CMK (cell line): Measurements from ENCODE around the gene GAPDHS.
A peak's percentile ranks its signal among the peaks of the same experiment; 100 is the strongest.

Experiments
- DNase-seq: peaks from one replicate; pipeline ENCODE4 v3.0.0-alpha.2; 2010; ENCODE audit warnings: low read depth

Gene GAPDHS

DNA sequence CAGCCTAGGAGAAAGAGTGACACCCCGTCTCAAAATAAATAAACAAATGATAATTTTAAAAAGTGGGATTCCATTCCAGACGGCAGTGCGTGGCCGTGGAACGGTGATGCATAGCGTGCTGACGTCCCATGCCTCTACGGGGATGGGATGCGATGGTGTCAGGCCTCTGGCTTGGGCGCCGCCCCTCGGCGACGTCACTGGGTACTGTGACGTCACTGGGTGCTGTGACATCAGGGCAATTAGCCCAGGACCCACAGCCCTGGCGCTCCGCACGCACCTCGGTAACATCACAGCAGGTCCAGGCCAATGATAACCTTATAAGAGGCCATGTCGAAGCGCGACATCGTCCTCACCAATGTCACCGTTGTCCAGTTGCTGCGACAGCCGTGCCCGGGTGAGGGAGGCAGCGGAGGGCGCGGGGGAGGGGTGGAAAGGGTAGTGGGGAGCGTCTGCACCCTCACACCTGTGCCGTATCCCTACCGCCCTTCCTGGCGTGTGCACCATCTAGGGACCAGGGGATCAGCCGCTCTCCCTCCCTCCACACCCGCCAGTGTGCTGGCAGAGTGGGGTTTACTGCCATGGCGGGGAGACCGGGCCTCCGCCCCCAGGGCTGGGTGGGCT, at the start of gene GAPDHS:
Gene GAPDHS, plus strand, starts transcription at position 256 of the 621 bp plus-strand sequence. Its CDS starts 72 bp downstream, at position 328.
- no peak for DNase-seq

DNA sequence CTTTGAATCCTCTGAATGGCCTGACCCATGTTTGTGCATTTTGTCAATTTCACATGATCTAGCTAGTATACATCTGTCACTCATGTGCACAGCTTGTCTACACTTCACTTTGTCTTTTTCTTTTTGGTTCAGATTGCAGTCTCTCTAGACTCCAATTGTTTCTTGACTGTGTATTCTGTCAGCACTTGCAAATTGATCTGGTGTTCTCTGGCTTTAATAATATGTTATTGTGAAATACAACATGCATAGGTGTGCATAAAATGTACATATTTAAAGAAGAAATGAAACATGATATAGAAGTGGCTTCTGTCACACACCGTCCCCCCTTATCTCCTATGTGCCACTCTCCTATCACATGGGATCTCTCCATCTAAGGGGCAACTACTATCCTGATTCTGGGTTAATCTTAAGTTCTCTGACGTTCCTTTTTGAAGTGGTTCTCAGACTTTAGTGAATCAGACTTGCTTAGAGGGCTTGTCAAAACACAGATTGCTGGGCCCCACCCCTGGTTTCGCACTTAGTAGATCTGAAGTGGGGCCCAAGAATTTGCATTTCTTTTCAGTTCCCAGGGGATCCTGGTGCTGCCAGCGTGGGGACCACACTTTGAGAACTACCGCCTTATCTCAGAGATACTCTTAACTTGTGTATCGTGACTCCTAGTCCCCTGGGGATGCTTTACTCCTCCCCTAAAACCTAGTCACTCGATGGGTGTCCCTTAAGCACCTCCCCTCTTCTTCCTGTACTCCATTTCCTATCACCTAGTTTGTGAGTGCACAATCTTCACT, 48.8 kb upstream of the GAPDHS start:
- DNase-seq = no peak

DNA sequence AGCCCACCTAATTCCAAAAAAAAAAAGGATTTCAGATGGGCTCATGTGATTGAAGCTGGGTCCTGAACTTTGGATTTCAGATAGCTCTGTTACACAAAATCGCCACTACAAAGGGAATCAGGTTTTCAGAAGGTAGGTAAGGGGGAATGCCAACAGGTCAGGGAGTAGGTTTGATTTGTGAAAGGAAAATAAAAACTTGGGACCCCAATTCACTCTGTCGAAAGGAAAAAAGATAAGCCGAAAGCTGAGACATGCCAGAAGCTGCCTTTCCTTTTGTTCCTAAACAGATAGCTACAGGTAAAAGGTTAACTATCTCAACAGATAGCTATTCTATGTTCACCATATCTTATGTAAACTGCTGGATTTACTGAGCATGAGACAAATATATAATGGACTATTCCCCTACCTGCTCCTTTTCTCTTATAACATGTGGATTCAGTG, 47.0 kb upstream of the GAPDHS start:
- DNase-seq = no peak

DNA sequence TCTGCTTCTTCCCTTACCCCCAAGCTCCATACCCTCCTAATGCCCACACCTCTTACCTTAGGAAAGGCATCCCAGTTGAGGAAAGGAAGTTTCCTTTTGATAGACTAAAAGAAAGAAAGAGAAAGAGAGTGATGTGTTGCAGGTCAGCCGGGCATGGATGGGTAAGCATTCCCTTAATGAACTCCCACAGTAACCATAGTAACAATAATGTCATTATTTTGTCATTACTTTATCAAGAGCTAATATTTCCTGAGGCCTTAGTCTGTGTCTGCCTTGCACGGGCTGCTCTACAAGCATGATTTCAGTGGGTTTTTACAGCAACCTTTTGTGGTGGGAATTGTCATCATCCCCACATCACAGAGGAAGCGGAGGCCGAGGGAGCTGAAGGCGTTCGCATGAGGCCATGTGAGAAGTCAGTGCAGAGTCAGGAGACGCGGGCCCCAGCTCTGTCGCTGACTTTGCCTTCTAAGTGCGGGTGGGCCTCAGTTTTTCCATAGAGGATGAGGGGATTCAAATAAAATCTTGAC, 45.5 kb upstream of the GAPDHS start:
- DNase-seq = no peak

DNA sequence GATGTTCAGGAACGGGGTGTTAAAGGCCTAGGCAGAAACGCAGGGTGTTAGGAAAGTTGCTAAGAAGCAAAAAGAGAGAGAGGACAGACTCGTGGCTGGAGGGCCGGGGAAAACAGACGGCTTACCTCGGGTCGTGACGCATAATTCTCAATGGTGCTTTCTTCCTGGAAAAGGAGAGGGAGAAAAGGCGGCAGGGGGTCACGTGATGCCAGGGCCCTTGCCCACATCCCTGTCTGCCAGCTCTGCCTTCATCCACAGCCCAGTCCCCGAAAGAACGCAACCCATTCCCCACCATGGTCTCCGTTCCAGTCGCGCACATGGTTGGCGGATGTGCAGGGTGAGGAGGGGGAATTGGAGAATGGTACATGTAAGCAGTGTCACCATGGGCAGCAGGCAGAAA, 44.6 kb upstream of the GAPDHS start:
- no peak for DNase-seq

DNA sequence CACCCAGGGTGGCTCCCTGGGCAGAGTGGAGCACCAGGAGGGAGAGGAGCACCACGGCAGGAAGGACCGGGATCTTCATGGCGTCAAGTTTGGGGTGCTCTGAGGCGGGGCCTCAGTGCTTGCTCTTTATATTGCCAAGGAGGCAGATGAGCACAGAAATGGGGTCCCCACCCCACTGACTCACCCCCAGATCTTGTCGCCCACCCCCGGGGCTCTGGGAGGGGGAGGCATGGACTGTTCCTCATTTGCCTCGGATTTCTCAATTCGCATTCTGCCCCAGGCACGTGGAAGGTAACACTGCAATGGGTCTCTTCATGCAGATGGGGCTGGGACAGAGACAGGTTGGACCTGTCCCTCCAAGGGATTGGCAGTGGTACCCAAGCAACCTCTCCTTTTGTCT, 42.9 kb upstream of the GAPDHS start, which contains the start of gene KRTDAP:
Gene KRTDAP, minus strand, starts transcription at position 101 of the 400 bp plus-strand sequence. Its CDS starts 22 bp downstream, at position 79.
- no peak for DNase-seq

DNA sequence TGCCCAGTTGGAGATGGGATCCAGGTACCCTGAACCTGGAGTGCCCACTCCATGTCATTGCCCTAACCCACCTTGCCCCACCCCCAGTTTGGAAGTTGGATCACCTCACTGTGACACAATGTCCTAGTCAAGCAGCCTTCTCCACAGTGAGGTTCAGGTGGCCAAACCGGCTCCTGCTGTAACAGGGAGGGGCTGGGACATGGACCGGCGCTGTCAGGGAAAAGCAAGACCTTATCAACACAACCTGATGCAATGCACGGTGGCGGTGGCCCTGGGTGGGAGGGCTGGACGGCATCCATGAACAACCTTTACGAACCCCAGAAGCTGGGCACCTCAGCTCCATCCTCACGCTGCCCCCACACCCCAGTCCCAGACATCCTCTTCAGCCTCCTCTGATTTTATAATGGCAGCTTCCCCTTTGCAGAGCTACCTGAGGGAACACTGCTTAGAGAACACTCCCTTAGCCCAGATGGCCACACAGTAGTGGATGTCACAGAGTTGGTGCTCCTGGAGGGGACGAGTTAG, 41.4 kb upstream of the GAPDHS start:
- no peak for DNase-seq

DNA sequence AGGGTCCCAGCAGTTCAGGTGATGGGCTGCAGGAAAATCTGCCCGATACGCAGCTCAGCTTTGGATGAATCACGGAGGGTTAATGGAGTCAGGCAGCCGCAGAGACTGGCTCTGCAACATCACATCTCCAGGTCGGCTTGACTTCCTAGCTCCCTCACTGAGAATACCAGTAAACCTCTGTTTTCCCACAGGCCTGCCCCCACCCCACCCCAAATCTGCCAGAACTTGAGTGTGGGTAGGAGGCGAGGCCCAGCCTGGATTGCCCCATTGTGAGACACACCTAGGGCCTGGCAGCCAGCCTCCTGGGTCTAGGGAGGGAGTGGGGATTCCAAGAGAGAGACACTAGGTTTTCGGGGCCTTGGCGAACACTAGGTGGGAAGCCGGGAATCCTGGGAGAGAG, 39.3 kb upstream of the GAPDHS start:
- no peak for DNase-seq

DNA sequence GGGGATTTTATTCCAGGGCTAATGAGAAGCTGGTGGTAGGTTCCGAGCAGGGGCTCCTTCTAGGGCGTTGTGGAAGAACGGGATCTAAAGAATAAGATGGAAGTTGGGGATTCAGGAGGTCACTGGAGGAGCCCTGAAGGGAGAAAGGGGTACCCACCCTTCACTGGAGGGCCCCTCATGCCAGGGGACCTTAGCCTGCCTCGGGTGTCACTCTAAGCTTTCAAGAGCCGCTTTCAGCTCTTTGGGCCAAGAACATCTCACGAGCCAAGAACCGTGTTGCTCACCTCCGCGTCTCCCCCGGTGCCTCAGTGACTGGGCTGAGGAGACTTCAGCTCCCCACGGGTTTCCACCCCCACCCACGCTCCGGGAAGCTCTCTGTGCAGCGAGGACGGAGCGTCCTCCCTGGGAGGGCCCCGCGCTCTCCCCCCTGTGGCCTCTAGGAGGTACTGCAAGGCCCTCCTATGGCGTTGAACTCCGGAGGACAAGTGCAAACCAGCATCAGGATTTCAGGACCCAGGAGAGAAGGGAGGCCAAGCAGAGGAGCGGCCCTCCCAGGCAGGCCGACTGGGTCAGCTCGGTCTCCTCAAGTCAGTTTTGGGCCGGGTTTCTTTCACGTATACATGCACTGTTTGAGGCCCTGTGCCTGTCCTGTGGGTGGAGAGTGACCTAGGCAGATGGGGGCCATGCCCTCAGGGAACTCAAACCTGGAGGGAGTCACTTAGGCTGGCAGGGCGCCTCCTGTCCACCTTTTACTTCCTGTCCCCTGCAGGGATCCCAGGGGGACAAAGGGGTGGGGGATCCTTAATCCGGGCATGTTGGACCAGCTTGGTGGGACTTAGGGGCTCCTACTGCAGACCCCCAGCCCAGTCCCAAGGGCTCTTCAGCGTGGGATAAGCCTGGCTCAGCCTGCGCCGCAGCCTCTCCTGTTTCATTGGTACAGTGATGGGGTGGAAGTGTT, 37.9 kb upstream of the GAPDHS start:
- peak; percentile 32 for DNase-seq

DNA sequence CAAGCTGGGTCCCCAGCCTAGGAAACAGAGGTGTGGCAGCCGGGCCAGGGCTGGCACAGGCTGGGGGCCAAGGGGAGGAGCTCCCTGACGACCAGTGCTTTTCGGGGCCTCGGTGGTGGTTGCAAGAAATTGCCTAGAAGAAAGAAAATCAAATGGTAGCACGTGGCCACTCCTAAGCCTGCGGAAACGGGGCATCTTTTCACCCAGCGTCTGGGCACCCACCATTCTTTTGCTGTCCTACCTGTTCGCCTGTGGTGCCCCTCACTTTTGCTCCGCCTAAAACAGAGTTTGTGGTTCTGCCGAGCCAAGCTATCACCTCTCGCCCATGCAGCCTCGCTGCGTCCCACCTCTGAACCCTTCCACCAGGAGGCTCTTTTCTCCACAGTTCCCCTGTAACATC, 35.9 kb upstream of the GAPDHS start:
- DNase-seq = no peak

DNA sequence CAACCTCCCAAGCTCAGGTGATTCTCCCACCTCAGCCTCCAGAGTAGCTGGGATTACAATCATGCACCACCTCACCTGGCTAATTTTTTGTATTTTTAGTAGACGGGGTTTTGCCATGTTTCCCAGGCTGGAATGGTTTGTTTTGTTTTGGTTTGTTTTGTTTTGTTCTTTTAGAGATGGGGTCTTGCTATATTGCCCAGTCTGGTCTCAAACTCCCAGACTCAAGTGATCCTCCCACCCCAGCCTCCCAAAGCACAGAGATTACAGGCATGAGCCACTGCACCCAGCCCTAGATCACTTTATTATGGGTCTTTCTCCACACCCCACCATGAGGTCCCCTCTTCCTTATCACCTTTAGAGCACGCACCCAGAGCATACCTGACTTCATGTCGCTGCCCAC, 35.0 kb upstream of the GAPDHS start:
- no peak for DNase-seq

DNA sequence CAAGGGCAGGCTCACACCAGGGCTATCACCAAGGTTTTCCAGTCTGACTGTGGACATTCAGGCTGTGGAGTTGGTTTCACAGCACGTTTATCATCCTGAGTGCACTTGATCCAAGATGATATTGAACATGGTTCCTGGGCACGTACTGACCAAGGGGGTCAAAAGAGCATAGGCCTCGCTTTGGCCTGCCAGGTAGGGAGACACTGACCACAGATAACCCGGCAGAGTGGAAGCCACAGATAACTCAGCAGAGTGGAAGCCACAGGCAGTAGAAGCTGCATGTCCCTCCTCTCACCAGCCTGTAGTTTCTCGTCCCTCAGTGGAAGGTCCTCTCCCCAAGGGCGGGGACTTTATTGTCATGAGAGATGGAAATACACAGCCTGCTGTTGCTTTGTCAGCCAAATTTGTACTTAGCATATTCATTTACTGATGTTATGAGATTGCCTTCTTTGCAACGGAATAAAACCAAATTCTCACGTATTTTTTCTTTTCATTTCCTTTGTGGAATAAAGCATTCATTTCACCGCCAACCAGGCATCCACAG, 34.2 kb upstream of the GAPDHS start:
- DNase-seq = no peak

DNA sequence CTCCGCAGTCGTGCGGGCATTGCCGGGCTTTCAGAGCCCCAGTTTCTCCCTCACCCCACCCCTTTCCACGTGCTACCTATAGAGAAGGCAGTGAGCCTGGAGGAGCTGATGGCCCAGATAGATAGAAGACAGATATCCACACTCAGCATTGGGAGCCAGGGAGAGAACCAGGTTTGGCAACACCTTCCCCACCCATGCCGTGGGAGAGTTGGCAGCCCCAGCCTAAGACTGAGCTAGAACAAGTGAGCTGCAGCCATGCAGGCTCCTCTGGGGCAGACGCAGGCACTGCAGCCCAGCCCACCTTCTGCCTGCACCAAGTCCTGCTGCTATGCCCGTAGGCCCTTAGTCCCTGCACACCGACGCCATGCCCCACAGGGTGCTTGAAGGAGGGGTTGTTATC, 32.6 kb upstream of the GAPDHS start:
- no peak for DNase-seq

DNA sequence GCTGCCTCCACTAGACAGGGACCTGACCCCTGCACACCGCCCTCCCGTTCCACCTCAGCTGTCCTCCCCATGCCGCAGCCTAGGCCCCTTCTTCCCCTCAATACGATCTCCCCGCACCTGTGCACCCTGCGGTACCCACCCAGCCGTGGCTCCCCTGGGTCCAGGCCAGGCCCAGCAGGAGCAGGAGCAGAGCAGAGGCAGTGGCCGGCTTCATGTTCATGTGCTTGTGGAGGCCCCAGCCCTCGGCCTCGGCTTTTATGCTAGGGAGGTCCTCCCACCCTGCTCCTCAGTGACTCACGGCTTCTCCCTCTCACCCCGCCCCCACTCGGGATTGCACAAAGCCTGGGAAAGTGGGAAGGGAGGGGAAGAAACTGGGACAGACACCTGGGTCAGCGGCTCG, 31.6 kb upstream of the GAPDHS start:
- DNase-seq = no peak

DNA sequence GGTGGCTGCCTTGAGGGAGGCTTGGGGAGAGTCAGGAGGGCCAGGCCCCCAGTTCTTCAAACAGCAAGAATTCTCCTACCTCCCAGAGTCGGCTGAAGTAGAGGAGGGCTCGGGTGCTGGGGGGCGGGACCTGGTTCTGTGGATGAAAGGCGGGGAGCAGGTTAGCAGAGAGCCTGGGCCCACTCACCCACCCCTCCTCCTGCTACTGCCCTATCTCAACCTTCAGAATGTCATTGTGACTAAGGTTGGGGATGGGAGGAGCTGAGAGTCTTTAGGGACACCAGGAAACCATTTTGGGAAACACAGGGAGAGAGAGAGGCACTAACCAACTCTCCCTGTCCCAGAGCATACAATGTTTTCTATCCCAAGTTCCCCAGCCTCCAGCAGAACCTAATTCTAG, 30.5 kb upstream of the GAPDHS start:
- no peak for DNase-seq

DNA sequence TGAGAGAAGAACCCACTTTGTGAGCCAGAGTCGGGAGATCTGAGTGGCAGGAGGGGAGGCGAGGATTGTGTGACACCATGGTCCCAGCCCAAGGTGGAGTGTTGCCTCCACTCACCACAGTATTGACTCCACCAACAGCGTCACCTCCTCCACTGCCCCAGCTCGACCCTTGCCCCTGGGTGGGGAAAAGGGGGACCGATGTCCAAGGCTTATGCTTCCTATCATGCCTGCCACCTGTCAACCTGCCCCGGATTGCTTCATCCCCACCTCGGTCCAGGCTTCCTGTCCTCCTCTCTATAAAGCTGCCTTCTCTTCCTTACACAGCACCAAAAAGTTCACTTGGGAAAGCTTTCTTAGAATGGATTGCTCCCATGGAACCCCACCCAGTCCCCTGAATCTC, 27.2 kb upstream of the GAPDHS start:
- DNase-seq = no peak

DNA sequence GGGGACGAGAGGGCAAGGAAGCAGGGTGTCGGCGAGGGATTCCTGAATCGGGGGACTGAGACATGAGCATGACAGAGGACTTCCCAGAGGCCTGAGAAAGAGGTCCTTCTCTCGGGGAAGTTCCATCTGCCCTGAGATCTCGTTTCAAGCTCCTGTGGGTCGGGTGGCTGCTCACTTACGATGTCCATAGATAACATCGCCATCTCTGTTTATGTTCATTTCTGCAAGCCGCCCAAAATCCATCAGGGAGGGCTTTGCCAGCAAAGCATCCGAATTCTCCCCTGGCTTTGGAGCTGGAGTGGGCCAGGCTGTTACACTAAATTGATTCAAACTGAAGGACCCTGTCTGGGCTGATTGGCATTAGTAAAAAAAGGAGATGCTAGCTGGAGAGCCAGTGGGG, 25.7 kb upstream of the GAPDHS start:
- DNase-seq = no peak

DNA sequence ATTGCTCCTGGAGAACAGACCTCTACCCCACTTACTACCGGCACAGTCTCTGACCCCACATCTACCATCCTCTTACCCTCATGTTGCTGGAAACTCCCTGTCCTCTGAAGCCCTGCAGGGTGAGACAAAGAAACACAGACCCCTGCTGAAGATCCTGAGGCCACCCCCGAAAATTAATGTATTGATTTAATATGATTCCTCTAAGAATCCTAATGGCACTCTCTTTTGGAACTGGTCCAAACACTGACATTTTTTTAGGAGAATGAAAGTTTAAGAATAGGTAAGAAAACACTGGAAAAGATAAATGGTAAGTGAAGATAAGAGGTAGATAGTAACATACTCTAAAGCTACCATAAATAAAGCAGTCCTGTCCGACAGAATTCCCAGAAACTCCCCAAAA, 25.1 kb upstream of the GAPDHS start:
- no peak for DNase-seq

DNA sequence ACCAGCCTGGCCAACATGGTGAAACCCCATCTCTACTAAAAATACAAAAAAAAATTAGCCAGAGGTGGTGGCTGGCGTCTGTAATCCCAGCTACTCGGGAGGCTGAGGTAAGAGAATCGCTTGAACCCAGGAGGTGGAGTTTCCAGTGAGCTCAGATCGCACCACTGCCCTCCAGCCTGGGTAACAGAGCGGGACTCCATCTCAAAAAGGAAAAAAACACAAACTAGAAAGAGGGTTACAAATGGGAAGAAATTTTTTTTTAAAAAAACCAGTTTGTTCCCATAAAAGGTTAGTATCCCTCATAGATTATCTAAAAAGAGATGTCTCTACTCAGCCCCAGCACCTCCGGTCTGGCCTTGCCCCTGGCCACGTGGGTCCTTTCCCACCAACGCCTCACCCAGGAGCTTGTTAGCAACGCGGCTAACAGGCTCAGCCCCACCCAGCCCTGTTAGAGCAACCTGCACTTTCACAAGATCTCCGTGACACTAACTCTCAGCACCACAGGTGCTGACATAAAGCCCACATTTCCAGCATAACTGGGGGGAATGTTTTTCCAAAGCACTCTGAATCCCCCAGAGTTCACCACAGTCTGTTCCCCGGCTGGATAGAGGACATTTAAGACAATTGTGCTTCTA, 24.1 kb upstream of the GAPDHS start:
- DNase-seq = no peak

DNA sequence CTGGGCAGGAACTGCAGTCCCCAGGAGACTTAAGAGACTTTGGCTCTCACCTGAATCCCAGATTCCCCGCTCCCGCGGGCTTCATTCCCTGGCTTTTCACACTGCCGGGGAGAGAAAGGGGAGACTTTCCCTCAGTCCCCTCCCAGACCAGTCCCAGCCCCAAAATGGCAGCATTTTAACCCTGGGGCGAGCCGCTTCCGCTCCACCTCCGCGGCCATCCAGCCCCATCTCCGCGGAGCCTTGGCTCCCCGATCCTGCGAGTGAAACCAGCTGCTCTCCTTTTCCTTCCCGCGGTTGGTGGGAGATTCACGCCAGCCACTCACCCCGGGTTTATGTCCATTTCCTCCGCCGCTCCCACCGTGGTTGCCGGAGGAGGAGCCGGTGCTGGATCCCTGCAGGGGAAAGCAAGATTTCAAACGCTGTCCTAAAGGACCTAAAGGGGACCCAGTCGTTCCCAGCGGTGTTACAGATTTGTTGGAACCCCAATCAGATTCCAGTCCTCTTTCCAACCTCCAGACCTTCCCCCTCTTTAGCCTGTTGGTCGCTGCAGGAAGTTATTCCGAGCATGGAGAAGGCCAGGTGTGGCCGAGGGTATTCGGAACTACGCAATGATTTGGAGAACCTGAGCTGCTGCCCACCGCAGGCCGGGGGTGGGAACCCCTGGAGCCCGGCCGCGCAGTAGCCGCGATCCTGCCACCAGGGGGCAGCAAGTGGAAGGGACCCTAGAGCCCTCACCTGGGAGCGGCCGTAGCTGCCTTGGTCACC, 23.2 kb upstream of the GAPDHS start:
- DNase-seq = peak; percentile 18

DNA sequence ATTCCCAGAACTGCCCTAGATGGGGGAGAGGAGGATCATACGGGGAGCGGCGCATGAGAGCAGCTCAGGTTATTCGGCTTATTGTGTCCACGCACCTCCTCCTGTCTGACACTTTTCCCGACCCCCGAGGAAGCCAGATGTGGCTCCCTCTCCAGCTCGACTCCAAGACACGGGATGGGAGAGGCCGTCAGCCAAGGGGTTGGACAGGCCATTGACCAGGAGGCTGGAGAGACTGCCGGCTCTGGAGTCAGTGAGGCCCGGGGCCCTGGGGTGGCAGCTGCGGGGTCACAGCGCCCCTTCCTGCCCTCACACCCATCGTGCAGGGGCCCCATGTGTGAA, 22.7 kb upstream of the GAPDHS start:
- DNase-seq = no peak
